Calu3 (cell line): ENCODE results near the gene ATP5F1D. TPM values are rescaled to one million over a fixed set of nuclear protein-coding genes. Genes with fewer than 3 reads are reported as not detected.

Experiments
- BruUV-seq: library from RNA; stranded (reverse); fragments of 400-500 nt; replicated peaks from 2 replicates; lab custom pipeline; 2021; lab: Mats Ljungman, UMichigan
- CTCF ChIA-PET: fragments of 300-600 bp; sonication (Branson Sonifier 250); formaldehyde crosslinking; loops from one replicate; lab custom pipeline; 2022; ENCODE audit warnings: antibody characterized with exemption; lab: Charles Lee
- DNase-seq: peaks from one replicate; pipeline ENCODE4 v3.0.0; 2022
- H3K27ac Mint-ChIP-seq: one replicate; pipeline ENCODE4 v1.8.0; 2022; ENCODE audit warnings: mixed read lengths; ENCODE audit not compliant: unreplicated experiment
- H3K27me3 Mint-ChIP-seq: one replicate; pipeline ENCODE4 v1.8.0; 2022; ENCODE audit warnings: mixed read lengths; ENCODE audit not compliant: unreplicated experiment
- H3K36me3 Mint-ChIP-seq: one replicate; pipeline ENCODE4 v1.8.0; 2022; ENCODE audit warnings: mild to moderate bottlenecking, moderate library complexity, mixed read lengths; ENCODE audit not compliant: insufficient read depth, unreplicated experiment
- H3K4me1 Mint-ChIP-seq: one replicate; pipeline ENCODE4 v1.8.0; 2022; ENCODE audit warnings: mild to moderate bottlenecking, low read depth, mixed read lengths; ENCODE audit not compliant: unreplicated experiment
- H3K4me3 Mint-ChIP-seq: one replicate; pipeline ENCODE4 v1.8.0; 2022; ENCODE audit warnings: mild to moderate bottlenecking, low read depth, moderate library complexity, mixed read lengths; ENCODE audit not compliant: unreplicated experiment
- H3K9me3 Mint-ChIP-seq: one replicate; pipeline ENCODE4 v1.8.0; 2022; ENCODE audit warnings: low read depth, mixed read lengths; ENCODE audit not compliant: unreplicated experiment
- intact Hi-C: fragments of 100-400 bp; cut with micrococcal nuclease; formaldehyde crosslinking; loops from one replicate; pipeline ENCODE4 v1.10.0; 2022; ENCODE audit not compliant: unreplicated experiment
- total RNA-seq: library from RNA; stranded (reverse); gene quantifications from 2 replicates; pipeline ENCODE4 v1.2.3, GENCODE V29; 2022
- TF ChIP-seq, protein P1 (sequence below): fragments of 200-600 bp; IDR thresholded peaks from one replicate; pipeline ENCODE4 v1.8.0; 2022; ENCODE audit warnings: antibody characterized with exemption; ENCODE audit not compliant: unreplicated experiment

Gene ATP5F1D
- total RNA-seq, 1 experiment from 2014 or later: 91.8 TPM

DNA sequence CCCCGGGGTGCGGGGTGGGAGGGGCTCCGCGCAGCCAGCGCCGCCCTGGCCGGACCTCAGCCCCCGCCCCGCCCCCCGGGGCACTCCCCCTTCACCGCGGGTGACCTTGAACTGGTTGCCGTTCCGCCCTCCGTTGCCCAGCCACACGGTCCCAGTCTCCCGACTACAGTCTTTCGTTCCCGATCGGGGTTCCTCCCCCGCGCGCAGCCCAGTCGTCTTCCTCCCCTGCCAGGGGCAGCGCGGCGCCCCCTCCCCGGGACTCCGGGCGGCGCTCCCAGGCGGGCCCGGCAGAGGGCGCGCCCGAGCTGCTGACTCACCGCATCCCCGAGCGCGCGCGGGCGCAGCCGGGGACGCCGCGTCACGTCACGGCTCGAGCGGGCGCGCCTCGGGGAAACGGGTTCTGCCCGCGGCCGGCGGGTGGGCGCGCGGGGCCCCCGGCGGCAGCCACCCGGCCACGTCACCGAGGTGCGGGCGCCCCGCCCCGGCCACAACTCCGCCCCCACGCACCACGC is 7.3 kb downstream of the ATP5F1D start:
- TSS peak; percentile 60 for BruUV-seq
- CTCF ChIA-PET: interaction anchor here (0.6 kb wide), 1 partner anchor 21 kb away, joined by 4 read pairs; no protein-coding TSS in a partner anchor
- peak overlapping the region; percentile 70 for H3K4me3 Mint-ChIP-seq
- H3K36me3 Mint-ChIP-seq: peaks cover 51% of the 10 kb centered on the region
- TF ChIP-seq, protein P1, sequence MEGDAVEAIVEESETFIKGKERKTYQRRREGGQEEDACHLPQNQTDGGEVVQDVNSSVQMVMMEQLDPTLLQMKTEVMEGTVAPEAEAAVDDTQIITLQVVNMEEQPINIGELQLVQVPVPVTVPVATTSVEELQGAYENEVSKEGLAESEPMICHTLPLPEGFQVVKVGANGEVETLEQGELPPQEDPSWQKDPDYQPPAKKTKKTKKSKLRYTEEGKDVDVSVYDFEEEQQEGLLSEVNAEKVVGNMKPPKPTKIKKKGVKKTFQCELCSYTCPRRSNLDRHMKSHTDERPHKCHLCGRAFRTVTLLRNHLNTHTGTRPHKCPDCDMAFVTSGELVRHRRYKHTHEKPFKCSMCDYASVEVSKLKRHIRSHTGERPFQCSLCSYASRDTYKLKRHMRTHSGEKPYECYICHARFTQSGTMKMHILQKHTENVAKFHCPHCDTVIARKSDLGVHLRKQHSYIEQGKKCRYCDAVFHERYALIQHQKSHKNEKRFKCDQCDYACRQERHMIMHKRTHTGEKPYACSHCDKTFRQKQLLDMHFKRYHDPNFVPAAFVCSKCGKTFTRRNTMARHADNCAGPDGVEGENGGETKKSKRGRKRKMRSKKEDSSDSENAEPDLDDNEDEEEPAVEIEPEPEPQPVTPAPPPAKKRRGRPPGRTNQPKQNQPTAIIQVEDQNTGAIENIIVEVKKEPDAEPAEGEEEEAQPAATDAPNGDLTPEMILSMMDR: peak; percentile 65
- no peaks in the 10 kb centered on the region for H3K27me3 Mint-ChIP-seq
- peak; percentile 76 for DNase-seq
- H3K9me3 Mint-ChIP-seq: no peaks in the 10 kb centered on the region
- intact Hi-C loops: no loop called here
- no peak overlapping the region for H3K27ac Mint-ChIP-seq
- peaks cover 7% of the 10 kb centered on the region for H3K4me1 Mint-ChIP-seq

- CTCF ChIA-PET: interaction anchor here (0.6 kb wide), 1 partner anchor 20 kb away, joined by 4 read pairs; no protein-coding TSS in a partner anchor
- TF ChIP-seq, protein P1: no peak
- no TSS peak for BruUV-seq
- peak; percentile 88 for DNase-seq
- Mint-ChIP-seq H3K9me3 (no peaks in the 10 kb centered on the region), H3K27me3 (no peaks in the 10 kb centered on the region), H3K36me3 (peaks cover 57% of the 10 kb centered on the region), H3K4me3 (peak overlapping the region; percentile 70), H3K4me1 (peaks cover 5% of the 10 kb centered on the region), H3K27ac (no peak overlapping the region)
- intact Hi-C loops: no loop called here
Measured at GRCh38 chr19:1249298-1249989, 7.9 kb downstream of the ATP5F1D start.

DNA sequence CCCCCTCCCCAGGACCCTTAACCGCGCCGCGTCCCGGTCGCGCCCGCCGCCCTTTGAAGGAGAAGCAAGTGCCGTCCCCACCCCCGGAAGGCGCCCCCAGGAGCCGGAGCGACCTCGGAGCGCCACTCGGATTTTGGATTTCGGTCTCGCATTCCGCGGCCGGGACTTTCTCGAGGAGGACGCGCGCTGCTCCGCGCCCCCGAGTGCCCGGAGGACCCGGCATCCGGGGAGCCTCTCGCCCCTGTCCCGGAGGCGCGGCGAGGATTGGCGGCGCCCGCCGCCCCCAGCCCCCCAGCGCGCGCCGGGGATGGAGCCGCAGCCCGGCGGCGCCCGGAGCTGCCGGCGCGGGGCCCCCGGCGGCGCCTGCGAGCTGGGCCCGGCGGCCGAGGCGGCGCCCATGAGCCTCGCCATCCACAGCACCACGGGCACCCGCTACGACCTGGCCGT is 8.5 kb downstream of the ATP5F1D start:
- TSS peak; percentile 15 for BruUV-seq
- peak overlapping the region; percentile 70 for H3K4me3 Mint-ChIP-seq
- no peaks in the 10 kb centered on the region for H3K27me3 Mint-ChIP-seq
- H3K9me3 Mint-ChIP-seq: no peaks in the 10 kb centered on the region
- intact Hi-C loops: no loop called here
- H3K36me3 Mint-ChIP-seq: peaks cover 63% of the 10 kb centered on the region
- CTCF ChIA-PET: no interaction called here
- DNase-seq: no peak
- no peak overlapping the region for H3K27ac Mint-ChIP-seq
- H3K4me1 Mint-ChIP-seq: no peaks in the 10 kb centered on the region
- TF ChIP-seq, protein P1: no peak

- BruUV-seq: no TSS peak
- no peaks in the 10 kb centered on the region for H3K9me3 Mint-ChIP-seq
- DNase-seq: no peak
- intact Hi-C loops: no loop called here
- TF ChIP-seq, protein P1: no peak
- peak overlapping the region; percentile 88 for H3K4me3 Mint-ChIP-seq
- H3K4me1 Mint-ChIP-seq: no peaks in the 10 kb centered on the region
- CTCF ChIA-PET: no interaction called here
- H3K27me3 Mint-ChIP-seq: no peaks in the 10 kb centered on the region
- H3K27ac Mint-ChIP-seq: peak overlapping the region; percentile 93
- H3K36me3 Mint-ChIP-seq: peaks cover 69% of the 10 kb centered on the region
Measured at GRCh38 chr19:1250437-1251260, 9.1 kb downstream of the ATP5F1D start.
